ENCODE data around the gene RPS4Y2. TPM values are rescaled to one million over a fixed set of nuclear protein-coding genes. Genes with fewer than 3 reads are reported as not detected.

Gene RPS4Y2
- not detected in 5 replicates for total RNA-seq (2022; extraction: Qiagen RNA extraction; ENCODE audit: low read depth)

GRCh38 chrY:20755808-20756207 is at the start of gene RPS4Y2:
Gene RPS4Y2, plus strand, starts transcription at chrY:20756108. Its CDS starts 56 bp downstream, at chrY:20756164.

Other genes with a start within 250 kb of the RPS4Y2 start
- gene EIF1AY, start 180.3 kb upstream of the RPS4Y2 start, total RNA-seq (2022; extraction: Qiagen RNA extraction; ENCODE audit: low read depth), result 24.3 to 35.1 TPM (median 25.1 TPM) in 5 replicates

All from A549 treated with GW870086 at 1 μM for 4 hours (cell line).